Measurements from ENCODE around the gene KCNH1.

DNA sequence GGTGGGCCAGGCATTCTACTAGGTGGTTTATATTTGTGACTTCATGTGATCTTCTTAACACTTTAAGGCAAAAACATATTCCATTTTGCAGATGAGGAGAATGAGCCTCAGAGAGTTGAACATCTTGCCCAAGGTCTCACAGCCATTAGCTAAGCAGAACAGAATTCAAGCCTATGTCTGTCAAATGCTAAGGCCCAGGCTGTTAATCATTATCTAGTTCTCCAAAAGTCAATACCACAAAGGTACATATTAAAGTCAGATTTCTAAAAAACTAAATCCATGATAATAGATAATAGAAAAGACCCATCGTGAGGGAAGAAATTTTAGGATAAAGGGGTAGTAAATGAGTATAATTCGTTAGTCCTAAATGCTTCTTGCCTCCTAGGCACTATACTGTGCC, 234.3 kb downstream of the KCNH1 start:
- TF ChIP-seq EZH2phosphoT487 (IDR thresholded peaks at IDR 0.05; ENCODE audit: low read depth, severe bottlenecking, unreplicated experiment) (no peak), EZH2 (IDR thresholded peaks at IDR 0.05; ENCODE audit: borderline replicate concordance) (no peak)
